Measurements from ENCODE around the gene TMC7. TPM values are rescaled to one million over a fixed set of nuclear protein-coding genes. Genes with fewer than 3 reads are reported as not detected.

The TMC7 gene
- total and polyA plus RNA-seq, 2 of the 8 experiments (the other 6 are each of a cell fraction or from before 2014, with no cell fraction given), result 2.3 to 2.6 TPM

- H2BK120ac ChIP-seq (replicated peaks; ENCODE audit: low read depth, low read length), result no peak overlapping the region
- DNase-seq (ENCODE audit: low read depth in 1 of 2, low spot score in 2 of 2), result no peak
- H4K8ac ChIP-seq (ENCODE audit: extremely low read depth, insufficient read depth, low read length), result no peak overlapping the region
- no peak overlapping the region for H2BK20ac ChIP-seq (ENCODE audit: low read length)
- no peaks in the 10 kb centered on the region for H3K4me1 ChIP-seq (replicated peaks in 1 of 4; ENCODE audit: control insufficient read depth in 3 of 4, insufficient read depth in 4 of 4, low read length in 3 of 4)
- no peak overlapping the region for H3K9ac ChIP-seq (replicated peaks in 1 of 4; ENCODE audit: extremely low read depth in 1 of 4, low read depth in 3 of 4, low read length in 3 of 4)
- ChIA-PET POLR2A (ENCODE audit: partially characterized antibody) (interaction anchor here (1.0 kb wide), 1 partner anchor 20 kb away, joined by 3 read pairs; no protein-coding TSS in a partner anchor), CTCF (ENCODE audit: partially characterized antibody) (interaction anchor here (1.4 to 1.8 kb wide), 3 partner anchors 9 to 98 kb away, joined by 3 to 5 read pairs (median 4); partner anchors contain the start of gene TMC7)
- no peaks in the 10 kb centered on the region for H3K27me3 ChIP-seq (replicated peaks in 1 of 4; ENCODE audit: control insufficient read depth in 3 of 4, extremely low read depth in 1 of 4, insufficient read depth in 3 of 4, low read length in 3 of 4)
- no peak overlapping the region for H4K5ac ChIP-seq (ENCODE audit: insufficient read length, low read depth, low read length)
- H2AFZ ChIP-seq (ENCODE audit: low read length), result no peak overlapping the region
- no peak overlapping the region for H3K23ac ChIP-seq (ENCODE audit: insufficient read length)
- H4K20me1 ChIP-seq (replicated peaks in 1 of 2; ENCODE audit: control insufficient read depth in 1 of 2, insufficient read depth in 2 of 2, low read length in 2 of 2), result no peaks in the 10 kb centered on the region
- no peak overlapping the region for H3K56ac ChIP-seq (replicated peaks; ENCODE audit: insufficient read length, low read depth, low read length)
- no peak for FAIRE-seq
- no peak overlapping the region for H3K18ac ChIP-seq (ENCODE audit: extremely low read depth, low read length)
- no peak overlapping the region for H4K91ac ChIP-seq (replicated peaks; ENCODE audit: insufficient read length, low read length)
- no peak overlapping the region for H2BK15ac ChIP-seq (ENCODE audit: low read length)
- no peak overlapping the region for H2BK12ac ChIP-seq (ENCODE audit: low read depth, low read length)
- H3K27ac ChIP-seq (ENCODE audit: low read depth, low read length), result no peak overlapping the region
- H3K79me1 ChIP-seq (ENCODE audit: low read depth, low read length), result no peaks in the 10 kb centered on the region; the same call in 1 of the 2 replicates
- H2AK5ac ChIP-seq (ENCODE audit: low read depth, low read length), result no peak overlapping the region
- no peak for TF ChIP-seq GTF2F1 (IDR thresholded peaks at IDR 0.05; ENCODE audit: borderline replicate concordance, low read depth, low read length)
- no peak for TF ChIP-seq RAD21 (IDR thresholded peaks at IDR 0.05 in 1 of 2, conservative IDR thresholded peaks at IDR 0.05 in 1 of 2; ENCODE audit: low read depth in 2 of 2, low read length in 2 of 2)
- no peak for TF ChIP-seq TBP (IDR thresholded peaks at IDR 0.05; ENCODE audit: low read depth, low read length)
- no peak for TF ChIP-seq SRF (IDR thresholded peaks at IDR 0.05; ENCODE audit: low read depth, low read length)
- TF ChIP-seq PHF8 (conservative IDR thresholded peaks at IDR 0.05; ENCODE audit: low read depth, low read length), result no peak
- no peak for TF ChIP-seq EZH2 (IDR thresholded peaks at IDR 0.05; ENCODE audit: low read depth, low read length, severe bottlenecking)
- TF ChIP-seq ASH2L (IDR thresholded peaks at IDR 0.05; ENCODE audit: low read length), result no peak
- no peak for TF ChIP-seq TAF7 (optimal IDR thresholded peaks at IDR 0.05; ENCODE audit: borderline replicate concordance, low read depth, low read length)
- TF ChIP-seq KDM1A (IDR thresholded peaks at IDR 0.05; ENCODE audit: borderline replicate concordance, low read length), result no peak
- TF ChIP-seq SP2 (IDR thresholded peaks at IDR 0.05; ENCODE audit: low read length), result no peak
- no peak for TF ChIP-seq MAX (IDR thresholded peaks at IDR 0.05)
- no peak overlapping the region for H3K4me3 ChIP-seq (ENCODE audit: extremely low read depth in 1 of 4, insufficient read depth in 2 of 4, low read depth in 3 of 4, low read length in 4 of 4)
- H3K9me3 ChIP-seq (ENCODE audit: insufficient read depth in 2 of 2, low read depth in 1 of 2, low read length in 1 of 2), result no peaks in the 10 kb centered on the region
- no peaks in the 10 kb centered on the region for H3K79me2 ChIP-seq (ENCODE audit: control insufficient read depth in 1 of 2, insufficient read depth in 2 of 2, low read length in 2 of 2)
- H3K4me2 ChIP-seq (ENCODE audit: insufficient read depth in 1 of 2, low read depth in 2 of 2, low read length in 2 of 2), result no peak overlapping the region
- 71% methylated on average over 3 of the region's 3 CpGs; no CpG with 5 or more reads in 1 of the 2 experiments for WGBS, 2 experiments (ENCODE audit: extremely low coverage in 1 of 2, insufficient coverage in 1 of 2, insufficient read length in 1 of 2, insufficient replicate concordance in 2 of 2, low coverage in 1 of 2, low lambda C conversion rate in 2 of 2, missing lambda C conversion rate in 1 of 2)
- H3K23me2 ChIP-seq (ENCODE audit: low read depth, low read length), result no peaks in the 10 kb centered on the region
- H3K36me3 ChIP-seq (ENCODE audit: control insufficient read depth in 2 of 4, insufficient read depth in 4 of 4, low read length in 3 of 4), result no peaks in the 10 kb centered on the region
- no peak overlapping the region for H3K4ac ChIP-seq (replicated peaks; ENCODE audit: insufficient read length, low read depth, low read length)
- no peak overlapping the region for H3K14ac ChIP-seq (ENCODE audit: insufficient read length)
- H2BK5ac ChIP-seq (ENCODE audit: low read depth, low read length), result no peak overlapping the region
Observed at GRCh38 chr16:18975109-18975508, 8.6 kb upstream of the TMC7 start.

Data from H1 (cell line).